Lower lobe of right lung (tissue), 2 donors: ENCODE data around the gene MTMR10. TPM values are rescaled to one million over a fixed set of nuclear protein-coding genes. Genes with fewer than 3 reads are reported as not detected.
A peak's percentile ranks its signal among the peaks of the same experiment; 100 is the strongest.

Source experiments
- ATAC-seq, 2 donors: fragments of 200-7000 bp; cut with Tn5 transposase; one replicate each; pipeline ENCODE4 v1.9.1; 2020 to 2022; ENCODE audit warnings: mild to moderate bottlenecking in 2 of 2, moderate library complexity in 2 of 2
- DNase-seq: peaks from one replicate; pipeline ENCODE4 v3.0.0-alpha.2; 2020
- H3K27ac ChIP-seq: fragments of 200-600 bp; one replicate; pipeline ENCODE4 v1.8.0; 2022
- H3K27me3 ChIP-seq: fragments of 200-600 bp; one replicate; pipeline ENCODE4 v1.8.0; 2022; ENCODE audit warnings: low read depth
- H3K36me3 ChIP-seq: fragments of 200-600 bp; one replicate; pipeline ENCODE4 v1.8.0; 2022; ENCODE audit warnings: mild to moderate bottlenecking
- H3K4me1 ChIP-seq: fragments of 200-600 bp; one replicate; pipeline ENCODE4 v1.8.0; 2022
- H3K4me3 ChIP-seq: fragments of 200-600 bp; one replicate; pipeline ENCODE4 v1.8.0; 2022; ENCODE audit warnings: mild to moderate bottlenecking
- H3K9me3 ChIP-seq: fragments of 200-600 bp; one replicate; pipeline ENCODE4 v1.8.0; 2022
- intact Hi-C: fragments of 100-400 bp; cut with DNase I; formaldehyde crosslinking; loops from one replicate; pipeline ENCODE4 v1.11.0; 2022
- total RNA-seq: library from RNA; stranded (reverse); fragmentation: NEBNext Ultra II Directional; extraction: Animal tissue kit (Norgen Biotek cat#: 25700); gene quantifications from one replicate; pipeline ENCODE4 v1.2.1, GENCODE V29; 2021
- TF ChIP-seq, protein P1 (sequence below): fragments of 200-600 bp; IDR thresholded peaks from one replicate; pipeline ENCODE4 v1.8.0; 2022; ENCODE audit warnings: antibody characterized with exemption, mild to moderate bottlenecking
- donor health status: DM: no; HTN: yes; CAD: no; lungs with severe emphysema.

Gene MTMR10
- total RNA-seq, 1 donor from 2014 or later, result 42.4 TPM

DNA sequence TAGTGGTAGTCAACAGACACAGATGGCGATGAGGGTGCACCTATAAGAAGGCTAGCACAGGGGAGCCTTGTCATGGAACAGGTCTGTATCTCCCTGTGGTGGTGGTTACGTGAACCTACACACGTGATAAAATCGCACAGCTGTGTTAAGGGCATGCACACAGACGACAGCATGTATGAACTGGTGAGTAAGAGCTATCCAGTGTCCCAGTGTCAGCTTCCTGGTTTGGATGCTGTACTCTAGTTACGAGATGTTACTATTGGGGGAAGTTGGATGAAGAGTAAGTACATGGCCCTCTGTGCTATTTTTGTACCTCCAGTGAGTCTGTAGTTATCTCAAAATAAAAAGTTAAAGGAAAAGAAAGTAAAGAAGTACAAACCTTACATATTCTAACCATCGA, 38.2 kb downstream of the MTMR10 start:
- no peaks in the 10 kb centered on the region for H3K27me3 ChIP-seq
- DNase-seq (no peak), ATAC-seq (no peak)
- peaks cover 100% of the 10 kb centered on the region for H3K36me3 ChIP-seq
- H3K4me3 ChIP-seq, result no peak overlapping the region
- intact Hi-C loops, result no loop called here
- TF ChIP-seq, protein P1, sequence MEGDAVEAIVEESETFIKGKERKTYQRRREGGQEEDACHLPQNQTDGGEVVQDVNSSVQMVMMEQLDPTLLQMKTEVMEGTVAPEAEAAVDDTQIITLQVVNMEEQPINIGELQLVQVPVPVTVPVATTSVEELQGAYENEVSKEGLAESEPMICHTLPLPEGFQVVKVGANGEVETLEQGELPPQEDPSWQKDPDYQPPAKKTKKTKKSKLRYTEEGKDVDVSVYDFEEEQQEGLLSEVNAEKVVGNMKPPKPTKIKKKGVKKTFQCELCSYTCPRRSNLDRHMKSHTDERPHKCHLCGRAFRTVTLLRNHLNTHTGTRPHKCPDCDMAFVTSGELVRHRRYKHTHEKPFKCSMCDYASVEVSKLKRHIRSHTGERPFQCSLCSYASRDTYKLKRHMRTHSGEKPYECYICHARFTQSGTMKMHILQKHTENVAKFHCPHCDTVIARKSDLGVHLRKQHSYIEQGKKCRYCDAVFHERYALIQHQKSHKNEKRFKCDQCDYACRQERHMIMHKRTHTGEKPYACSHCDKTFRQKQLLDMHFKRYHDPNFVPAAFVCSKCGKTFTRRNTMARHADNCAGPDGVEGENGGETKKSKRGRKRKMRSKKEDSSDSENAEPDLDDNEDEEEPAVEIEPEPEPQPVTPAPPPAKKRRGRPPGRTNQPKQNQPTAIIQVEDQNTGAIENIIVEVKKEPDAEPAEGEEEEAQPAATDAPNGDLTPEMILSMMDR, result no peak
- H3K27ac ChIP-seq, result no peak overlapping the region
- peaks cover 4% of the 10 kb centered on the region for H3K4me1 ChIP-seq
- H3K9me3 ChIP-seq, result no peaks in the 10 kb centered on the region

DNA sequence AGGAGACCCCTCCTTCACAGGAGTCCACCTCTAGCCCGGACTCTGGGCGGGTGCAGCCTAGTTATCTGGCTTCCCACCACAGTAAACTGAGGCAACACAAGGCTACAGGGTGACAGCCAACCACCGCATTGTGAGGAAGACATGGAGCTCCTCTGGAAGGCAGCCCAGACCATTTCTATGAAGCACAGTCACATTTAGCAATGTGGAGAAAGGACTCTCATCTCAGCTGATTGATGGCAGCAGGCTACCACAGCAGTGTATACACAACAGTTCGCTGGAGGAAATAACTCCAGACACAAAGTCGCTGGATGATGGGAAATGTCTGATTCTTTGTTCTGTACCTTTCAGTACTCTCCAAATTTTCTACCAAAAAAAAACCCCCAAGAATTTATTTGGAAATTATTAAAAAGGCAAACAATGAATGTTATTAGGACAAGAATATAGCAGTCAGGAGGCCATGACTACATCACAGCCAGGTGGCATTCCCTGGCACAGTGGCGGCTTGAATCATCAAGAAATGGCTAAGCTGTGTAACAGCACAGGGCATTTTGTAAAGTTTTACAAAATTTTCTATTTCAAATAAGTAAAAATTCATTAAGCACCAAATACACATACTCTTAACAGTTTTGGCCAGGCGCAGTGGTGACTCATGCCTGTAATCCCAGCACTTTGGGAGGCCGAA, 47.6 kb downstream of the MTMR10 start:
- peaks cover 100% of the 10 kb centered on the region for H3K36me3 ChIP-seq
- TF ChIP-seq, protein P1, result no peak
- no peaks in the 10 kb centered on the region for H3K27me3 ChIP-seq
- DNase-seq (no peak), ATAC-seq (no peak)
- no peaks in the 10 kb centered on the region for H3K4me1 ChIP-seq
- intact Hi-C loops, result no loop called here
- no peak overlapping the region for H3K27ac ChIP-seq
- no peak overlapping the region for H3K4me3 ChIP-seq
- H3K9me3 ChIP-seq, result no peaks in the 10 kb centered on the region

DNA sequence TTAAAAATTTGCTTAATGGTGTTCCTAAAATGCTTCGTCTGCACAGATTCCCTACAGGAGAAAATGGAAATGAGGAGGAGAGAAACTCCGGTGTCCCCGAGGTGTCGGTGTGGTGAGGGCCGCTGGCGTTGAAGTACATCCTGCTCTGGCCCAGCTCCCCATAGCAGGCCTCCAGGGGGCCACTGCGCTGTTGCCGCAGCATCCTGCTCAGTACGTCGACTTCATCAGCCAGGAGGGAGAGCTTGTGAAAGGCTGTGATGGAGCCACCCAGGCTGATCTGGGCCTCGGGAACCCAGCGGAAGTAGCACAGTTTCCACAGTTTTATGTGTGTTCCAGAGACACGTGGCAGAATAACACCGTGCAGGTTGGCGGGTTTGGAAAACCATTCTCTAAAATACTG, 49.9 kb downstream of the MTMR10 start:
- H3K9me3 ChIP-seq, result no peaks in the 10 kb centered on the region
- no peaks in the 10 kb centered on the region for H3K4me1 ChIP-seq
- peaks cover 99% of the 10 kb centered on the region for H3K36me3 ChIP-seq
- DNase-seq (no peak), ATAC-seq (no peak)
- TF ChIP-seq, protein P1, result no peak
- H3K27ac ChIP-seq, result no peak overlapping the region
- intact Hi-C loops, result no loop called here
- no peak overlapping the region for H3K4me3 ChIP-seq
- no peaks in the 10 kb centered on the region for H3K27me3 ChIP-seq

DNA sequence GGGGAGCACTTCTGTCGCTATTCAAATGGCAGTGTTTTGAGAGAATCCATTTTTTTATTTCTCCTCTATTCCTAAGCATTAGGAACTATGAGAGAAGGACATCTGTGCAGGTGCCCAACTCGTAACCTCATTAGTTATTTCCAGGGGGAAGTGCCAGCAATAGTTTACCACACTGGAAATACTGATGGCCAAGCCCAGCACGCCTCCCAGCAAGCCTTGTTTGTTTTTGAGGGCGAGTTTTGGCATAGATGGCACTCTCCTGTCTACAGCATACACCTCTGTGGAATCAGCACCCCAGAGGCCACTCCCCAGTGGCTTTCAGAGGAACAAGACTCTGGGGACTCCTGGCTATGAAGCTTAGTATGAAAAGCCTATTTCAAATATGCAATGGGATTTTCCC, 51.1 kb downstream of the MTMR10 start:
- H3K27me3 ChIP-seq, result no peaks in the 10 kb centered on the region
- H3K36me3 ChIP-seq, result peaks cover 96% of the 10 kb centered on the region
- H3K27ac ChIP-seq, result no peak overlapping the region
- no peak overlapping the region for H3K4me3 ChIP-seq
- intact Hi-C loops, result no loop called here
- no peaks in the 10 kb centered on the region for H3K4me1 ChIP-seq
- DNase-seq (no peak), ATAC-seq (peak; percentile 41 to 58)
- no peaks in the 10 kb centered on the region for H3K9me3 ChIP-seq
- TF ChIP-seq, protein P1, result no peak

DNA sequence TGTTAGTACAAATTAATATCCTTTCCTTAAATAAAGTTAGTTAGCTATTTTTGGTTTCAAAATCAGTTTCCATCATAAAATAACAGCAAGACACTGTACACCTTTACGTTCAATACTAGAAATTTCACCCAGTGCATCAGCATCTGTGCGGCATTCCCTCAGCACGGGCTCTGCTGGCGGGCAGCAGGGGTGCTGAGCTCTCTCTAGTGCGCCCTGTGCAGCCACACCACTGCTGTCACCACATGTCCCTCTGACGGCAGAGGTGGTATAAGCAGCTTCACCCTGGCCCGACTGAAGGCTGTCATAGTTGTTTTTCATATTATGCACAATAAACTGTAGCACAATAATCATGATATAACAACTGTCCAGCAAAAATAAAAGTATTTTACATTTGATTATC, 52.3 kb downstream of the MTMR10 start:
- H3K36me3 ChIP-seq, result peaks cover 96% of the 10 kb centered on the region
- no peak overlapping the region for H3K27ac ChIP-seq
- no peaks in the 10 kb centered on the region for H3K4me1 ChIP-seq
- TF ChIP-seq, protein P1, result no peak
- no peak for ATAC-seq
- H3K9me3 ChIP-seq, result no peaks in the 10 kb centered on the region
- no peak overlapping the region for H3K4me3 ChIP-seq
- H3K27me3 ChIP-seq, result no peaks in the 10 kb centered on the region
- no peak for DNase-seq
- intact Hi-C loops, result no loop called here
